Stimulated activated CD8-positive, alpha-beta memory T cell treated with anti-CD3 and anti-CD28 coated beads, Interleukin-4, amount 100 ng/mL, for 4 hours (primary cell): ENCODE measurements around the gene AMIGO1.

Source experiments
- DNase-seq, 2 donors: peaks; one replicate each; pipeline ENCODE4 v3.0.0-alpha.2; 2020; ENCODE audit warnings: low read depth in 2 of 2, low spot score in 1 of 2

AMIGO1 gene

GRCh38 chr1:109534307-109534858, 24.9 kb upstream of the AMIGO1 start:
- no peak for DNase-seq

GRCh38 chr1:109532365-109533136, 23.0 kb upstream of the AMIGO1 start:
- DNase-seq: peak; percentile 70 to 91

- no peak for DNase-seq
Observed at GRCh38 chr1:109531826-109532364, 22.4 kb upstream of the AMIGO1 start.

- DNase-seq: no peak
Observed at GRCh38 chr1:109531380-109531779, 21.9 kb upstream of the AMIGO1 start.

GRCh38 chr1:109530457-109531087, 21.0 kb upstream of the AMIGO1 start:
- no peak for DNase-seq

- DNase-seq: no peak
Observed at GRCh38 chr1:109529881-109530456, 20.4 kb upstream of the AMIGO1 start.

- no peak for DNase-seq
Observed at GRCh38 chr1:109528712-109529111, 19.2 kb upstream of the AMIGO1 start.

GRCh38 chr1:109527846-109528695, 18.5 kb upstream of the AMIGO1 start:
- no peak for DNase-seq

GRCh38 chr1:109527098-109527811, 17.7 kb upstream of the AMIGO1 start:
- DNase-seq: no peak

GRCh38 chr1:109523706-109524105, 14.2 kb upstream of the AMIGO1 start:
- DNase-seq: no peak

- DNase-seq: no peak
Observed at GRCh38 chr1:109522026-109522425, 12.5 kb upstream of the AMIGO1 start.

GRCh38 chr1:109521002-109521951, 11.8 kb upstream of the AMIGO1 start:
- no peak for DNase-seq

- no peak for DNase-seq
Observed at GRCh38 chr1:109517337-109517736, 7.8 kb upstream of the AMIGO1 start.

- DNase-seq: no peak
Observed at GRCh38 chr1:109516872-109517271, 7.3 kb upstream of the AMIGO1 start.

GRCh38 chr1:109514846-109515245, 5.3 kb upstream of the AMIGO1 start:
- no peak for DNase-seq

GRCh38 chr1:109513110-109513710, 3.7 kb upstream of the AMIGO1 start:
- no peak for DNase-seq

GRCh38 chr1:109508873-109509175, 703 bp downstream of the AMIGO1 start:
- no peak for DNase-seq

GRCh38 chr1:109508001-109508872, 1.3 kb downstream of the AMIGO1 start:
- no peak for DNase-seq
